ENCODE data around the gene CNOT4.
"Not testable (repeated sequence)": the region's sequence is repeated elsewhere in the genome, so short reads cannot be mapped to it uniquely, and the experiment has no call there.

CNOT4 gene

GRCh38 chr7:135454060-135454459 lies 55.8 kb downstream of the CNOT4 start:
- no peak for DNase-seq (ENCODE audit: low spot score)

- no peak for DNase-seq (ENCODE audit: low spot score)
Observed at GRCh38 chr7:135449436-135449835, 60.5 kb downstream of the CNOT4 start.

- DNase-seq (ENCODE audit: low spot score): no peak
Observed at GRCh38 chr7:135448753-135449152, 61.1 kb downstream of the CNOT4 start.

GRCh38 chr7:135447748-135448147 lies 62.2 kb downstream of the CNOT4 start:
- no peak for DNase-seq (ENCODE audit: low spot score)

- DNase-seq (ENCODE audit: low spot score): no peak
Observed at GRCh38 chr7:135445690-135446089, 64.2 kb downstream of the CNOT4 start.

- DNase-seq (ENCODE audit: low spot score): not testable (repeated sequence)
Observed at GRCh38 chr7:135445266-135445665, 64.6 kb downstream of the CNOT4 start.

GRCh38 chr7:135441791-135442190 lies 68.1 kb downstream of the CNOT4 start:
- no peak for DNase-seq (ENCODE audit: low spot score)

GRCh38 chr7:135434047-135434446 lies 75.9 kb downstream of the CNOT4 start:
- no peak for DNase-seq (ENCODE audit: low spot score)

- no peak for DNase-seq (ENCODE audit: low spot score)
Observed at GRCh38 chr7:135430626-135431025, 79.3 kb downstream of the CNOT4 start.

- DNase-seq (ENCODE audit: low spot score): no peak
Observed at GRCh38 chr7:135428879-135429278, 81.0 kb downstream of the CNOT4 start.

GRCh38 chr7:135428011-135428410 lies 81.9 kb downstream of the CNOT4 start:
- DNase-seq (ENCODE audit: low spot score): no peak

GRCh38 chr7:135427166-135427565 lies 82.7 kb downstream of the CNOT4 start:
- no peak for DNase-seq (ENCODE audit: low spot score)

- no peak for DNase-seq (ENCODE audit: low spot score)
Observed at GRCh38 chr7:135425036-135425435, 84.9 kb downstream of the CNOT4 start.

GRCh38 chr7:135420786-135421185 lies 89.1 kb downstream of the CNOT4 start:
- no peak for DNase-seq (ENCODE audit: low spot score)

GRCh38 chr7:135416431-135416830 lies 93.5 kb downstream of the CNOT4 start:
- DNase-seq (ENCODE audit: low spot score): no peak

GRCh38 chr7:135414850-135415439 lies 95.0 kb downstream of the CNOT4 start:
- DNase-seq (ENCODE audit: low spot score): no peak

GRCh38 chr7:135414208-135414607 lies 95.7 kb downstream of the CNOT4 start:
- DNase-seq (ENCODE audit: low spot score): no peak

GRCh38 chr7:135411098-135411497 lies 98.8 kb downstream of the CNOT4 start:
- no peak for DNase-seq (ENCODE audit: low spot score)

- no peak for DNase-seq (ENCODE audit: low spot score)
Observed at GRCh38 chr7:135410543-135410942, 99.4 kb downstream of the CNOT4 start.

GRCh38 chr7:135409845-135410542 lies 99.9 kb downstream of the CNOT4 start:
- no peak for DNase-seq (ENCODE audit: low spot score)

GRCh38 chr7:135407884-135408283 lies 102.0 kb downstream of the CNOT4 start:
- DNase-seq (ENCODE audit: low spot score): no peak

GRCh38 chr7:135406918-135407317 lies 103.0 kb downstream of the CNOT4 start:
- no peak for DNase-seq (ENCODE audit: low spot score)

GRCh38 chr7:135405969-135406368 lies 103.9 kb downstream of the CNOT4 start:
- DNase-seq (ENCODE audit: low spot score): no peak

- no peak for DNase-seq (ENCODE audit: low spot score)
Observed at GRCh38 chr7:135403302-135403701, 106.6 kb downstream of the CNOT4 start.

Data from ecto neural progenitor cell (in vitro differentiated cells).